ENCODE measurements around the gene OR56A3. TPM values are rescaled to one million over a fixed set of nuclear protein-coding genes. Genes with fewer than 3 reads are reported as not detected.

The OR56A3 gene
- total and polyA plus RNA-seq, 7 donors, result not detected

- Histone ChIP-seq H3K9me3 (no peaks in the 10 kb centered on the region), H3K36me3 (no peaks in the 10 kb centered on the region), H3K4me3 (no peak overlapping the region), H3K27me3 (no peaks in the 10 kb centered on the region), H3K4me1 (no peaks in the 10 kb centered on the region), H3K27ac (no peak overlapping the region)
- WGBS, 2 donors, result 69 to 75% methylated on average over 2 of the region's 2 CpGs
- no peak for DNase-seq
- TF ChIP-seq POLR2A (IDR thresholded peaks at IDR 0.05) (no peak), EP300 (IDR thresholded peaks at IDR 0.05) (no peak), POLR2AphosphoS5 (IDR thresholded peaks at IDR 0.05) (no peak)
- TF ChIP-seq, protein P1, sequence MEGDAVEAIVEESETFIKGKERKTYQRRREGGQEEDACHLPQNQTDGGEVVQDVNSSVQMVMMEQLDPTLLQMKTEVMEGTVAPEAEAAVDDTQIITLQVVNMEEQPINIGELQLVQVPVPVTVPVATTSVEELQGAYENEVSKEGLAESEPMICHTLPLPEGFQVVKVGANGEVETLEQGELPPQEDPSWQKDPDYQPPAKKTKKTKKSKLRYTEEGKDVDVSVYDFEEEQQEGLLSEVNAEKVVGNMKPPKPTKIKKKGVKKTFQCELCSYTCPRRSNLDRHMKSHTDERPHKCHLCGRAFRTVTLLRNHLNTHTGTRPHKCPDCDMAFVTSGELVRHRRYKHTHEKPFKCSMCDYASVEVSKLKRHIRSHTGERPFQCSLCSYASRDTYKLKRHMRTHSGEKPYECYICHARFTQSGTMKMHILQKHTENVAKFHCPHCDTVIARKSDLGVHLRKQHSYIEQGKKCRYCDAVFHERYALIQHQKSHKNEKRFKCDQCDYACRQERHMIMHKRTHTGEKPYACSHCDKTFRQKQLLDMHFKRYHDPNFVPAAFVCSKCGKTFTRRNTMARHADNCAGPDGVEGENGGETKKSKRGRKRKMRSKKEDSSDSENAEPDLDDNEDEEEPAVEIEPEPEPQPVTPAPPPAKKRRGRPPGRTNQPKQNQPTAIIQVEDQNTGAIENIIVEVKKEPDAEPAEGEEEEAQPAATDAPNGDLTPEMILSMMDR (IDR thresholded peaks at IDR 0.05), result no peak
- intact Hi-C loops (cut with DNase I), result no loop called here
Observed at GRCh38 chr11:5966958-5967357, 24.9 kb downstream of the OR56A3 start.

- DNase-seq, result no peak
- intact Hi-C loops (cut with DNase I), result no loop called here
- Histone ChIP-seq H3K4me3 (no peak overlapping the region), H3K36me3 (no peaks in the 10 kb centered on the region), H3K27me3 (no peaks in the 10 kb centered on the region), H3K9me3 (no peaks in the 10 kb centered on the region), H3K27ac (no peak overlapping the region), H3K4me1 (no peaks in the 10 kb centered on the region)
- 64 to 83% methylated on average over 3 of the region's 3 CpGs for WGBS, 2 donors
- no peak for TF ChIP-seq EP300 (IDR thresholded peaks at IDR 0.05)
- TF ChIP-seq, protein P1 (IDR thresholded peaks at IDR 0.05), result no peak
- no peak for TF ChIP-seq POLR2AphosphoS5 (IDR thresholded peaks at IDR 0.05)
- TF ChIP-seq POLR2A (IDR thresholded peaks at IDR 0.05), result no peak
Observed at GRCh38 chr11:5967708-5968107, 25.7 kb downstream of the OR56A3 start.

DNA sequence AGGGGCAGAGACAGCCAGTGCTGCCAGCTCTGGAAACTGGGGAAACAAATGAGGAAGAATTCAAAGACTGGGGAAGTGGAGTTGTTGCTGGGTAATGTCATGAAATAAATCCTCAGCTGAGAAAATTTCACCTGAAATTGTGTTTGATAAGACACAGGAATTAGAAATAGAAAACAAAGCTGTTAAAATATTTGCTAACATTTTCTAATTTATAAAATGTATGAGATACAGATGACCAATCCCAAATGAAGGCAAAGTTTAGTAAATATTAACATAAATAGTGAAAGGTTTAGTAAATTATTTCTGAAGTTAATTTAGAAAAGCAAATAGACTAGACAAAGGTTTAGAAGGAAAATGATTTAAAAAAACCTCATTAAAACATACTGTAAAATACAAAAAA, 26.3 kb downstream of the OR56A3 start, which contains the start of gene OR56A5:
OR56A5 (minus strand) TSS at position 101 of the 400 bp plus-strand sequence; CDS start at position 101, 0 bp downstream.
- Histone ChIP-seq H3K27ac (no peak within 1 kb of the TSS), H3K4me1 (no peaks in the 10 kb centered on the region), H3K9me3 (no peaks in the 10 kb centered on the region), H3K27me3 (no peaks in the 10 kb centered on the region), H3K36me3 (no peaks in the 10 kb centered on the region), H3K4me3 (no peak within 1 kb of the TSS)
- no peak for DNase-seq
- intact Hi-C loops (cut with DNase I), result no loop called here
- TF ChIP-seq POLR2AphosphoS5 (IDR thresholded peaks at IDR 0.05), result no peak

- WGBS, 2 donors, result 42 to 82% methylated on average over 1 of the region's 1 CpG
- no peaks in the 10 kb centered on the region for H3K36me3 ChIP-seq
- no peak for TF ChIP-seq POLR2A (IDR thresholded peaks at IDR 0.05)
- TF ChIP-seq, protein P1 (IDR thresholded peaks at IDR 0.05), result no peak
- TF ChIP-seq EP300 (IDR thresholded peaks at IDR 0.05), result no peak
- no peak for TF ChIP-seq POLR2AphosphoS5 (IDR thresholded peaks at IDR 0.05)
- no peaks in the 10 kb centered on the region for H3K27me3 ChIP-seq
- no peak overlapping the region for H3K4me3 ChIP-seq
- no peak overlapping the region for H3K27ac ChIP-seq
- peaks cover 0 to under 1% (median 0%) of the 10 kb centered on the region in 4 donors for H3K9me3 ChIP-seq
- intact Hi-C loops (cut with DNase I), result no loop called here
- no peaks in the 10 kb centered on the region for H3K4me1 ChIP-seq
- DNase-seq, result no peak
Observed at GRCh38 chr11:5973530-5973929, 31.5 kb downstream of the OR56A3 start.

GRCh38 chr11:5983443-5983842, 41.4 kb downstream of the OR56A3 start:
- Histone ChIP-seq H3K36me3 (no peaks in the 10 kb centered on the region), H3K27me3 (no peaks in the 10 kb centered on the region), H3K4me1 (no peaks in the 10 kb centered on the region), H3K27ac (no peak overlapping the region), H3K9me3 (peaks cover 0 to 2% (median 0%) of the 10 kb centered on the region in 4 donors), H3K4me3 (no peak overlapping the region)
- 26 to 43% methylated on average over 1 of the region's 1 CpG for WGBS, 2 donors
- DNase-seq, result no peak
- intact Hi-C loops (cut with DNase I), result no loop called here
- TF ChIP-seq POLR2A (IDR thresholded peaks at IDR 0.05), result no peak
- no peak for TF ChIP-seq POLR2AphosphoS5 (IDR thresholded peaks at IDR 0.05)
- TF ChIP-seq, protein P1 (IDR thresholded peaks at IDR 0.05), result no peak
- TF ChIP-seq EP300 (IDR thresholded peaks at IDR 0.05), result no peak
